Ureter (tissue), 1 donor: ENCODE data around the gene CUL9. TPM values are rescaled to one million over a fixed set of nuclear protein-coding genes. Genes with fewer than 3 reads are reported as not detected.
A peak's percentile ranks its signal among the peaks of the same experiment; 100 is the strongest.

ENCODE experiments used
- DNase-seq: peaks from one replicate; pipeline ENCODE4 v3.0.0-alpha.2; 2020; ENCODE audit warnings: low spot score
- total RNA-seq: library from RNA; stranded (reverse); gene quantifications from one replicate; pipeline ENCODE4 v1.2.4, GENCODE V29; 2023
- donor health status: DM: yes; HTN: yes; CAD: no.

CUL9 gene
- total RNA-seq, 1 donor from 2014 or later: 71.7 TPM

GRCh38 chr6:43173591-43174262 is 8.3 kb upstream of the CUL9 start:
- DNase-seq: no peak

- DNase-seq: peak; percentile 98
Observed at GRCh38 chr6:43174263-43175112, 7.5 kb upstream of the CUL9 start.

GRCh38 chr6:43175676-43176422 is 6.1 kb upstream of the CUL9 start:
- no peak for DNase-seq

GRCh38 chr6:43176423-43176786 is 5.6 kb upstream of the CUL9 start:
- no peak for DNase-seq

- DNase-seq: no peak
Observed at GRCh38 chr6:43178150-43178549, 3.8 kb upstream of the CUL9 start.

GRCh38 chr6:43178951-43179830 is 2.8 kb upstream of the CUL9 start:
- DNase-seq: no peak

GRCh38 chr6:43180058-43180457 is 1.9 kb upstream of the CUL9 start:
- no peak for DNase-seq

- no peak for DNase-seq
Observed at GRCh38 chr6:43180985-43181384, 1.0 kb upstream of the CUL9 start.

- no peak for DNase-seq
Observed at GRCh38 chr6:43181621-43181941, 415 bp upstream of the CUL9 start.

- no peak for DNase-seq
Observed at GRCh38 chr6:43183441-43183840, 1.4 kb downstream of the CUL9 start.

- DNase-seq: no peak
Observed at GRCh38 chr6:43184268-43184985, 2.4 kb downstream of the CUL9 start.

- DNase-seq: no peak
Observed at GRCh38 chr6:43185391-43185985, 3.5 kb downstream of the CUL9 start.

- DNase-seq: no peak
Observed at GRCh38 chr6:43186019-43186418, 4.0 kb downstream of the CUL9 start.

GRCh38 chr6:43186706-43187105 is 4.7 kb downstream of the CUL9 start:
- DNase-seq: no peak

- DNase-seq: no peak
Observed at GRCh38 chr6:43187821-43188220, 5.8 kb downstream of the CUL9 start.

GRCh38 chr6:43188426-43188825 is 6.4 kb downstream of the CUL9 start:
- DNase-seq: no peak

- no peak for DNase-seq
Observed at GRCh38 chr6:43189776-43190304, 7.8 kb downstream of the CUL9 start.

GRCh38 chr6:43192911-43193310 is 10.9 kb downstream of the CUL9 start:
- no peak for DNase-seq

GRCh38 chr6:43193929-43194328 is 11.9 kb downstream of the CUL9 start:
- DNase-seq: no peak

- DNase-seq: no peak
Observed at GRCh38 chr6:43196337-43196736, 14.3 kb downstream of the CUL9 start.
